DOHH2 (cell line): ENCODE data around the gene PIGQ.

Source experiments
- H3F3A ChIP-seq: fragments of 200-600 bp; sonication (generic), shearing (Covaris generic); 2 replicates; pipeline ENCODE4 v1.6.0; 2016; ENCODE audit warnings: antibody characterized with exemption, mild to moderate bottlenecking; ENCODE audit not compliant: control insufficient read depth, insufficient read depth
- H3K27ac ChIP-seq: fragments of 200-600 bp; sonication (generic); 2 replicates; pipeline ENCODE4 v1.5.1; 2014; ENCODE audit warnings: low read depth, mild to moderate bottlenecking, low read length, moderate library complexity
- H3K27me3 ChIP-seq: fragments of 200-600 bp; sonication (generic); 2 replicates; pipeline ENCODE4 v1.6.1; 2014; ENCODE audit warnings: mild to moderate bottlenecking, low read length, mixed read lengths; ENCODE audit not compliant: control insufficient read depth
- H3K36me3 ChIP-seq: fragments of 200-600 bp; sonication (generic); 2 replicates; pipeline ENCODE4 v1.6.1; 2014; ENCODE audit warnings: mild to moderate bottlenecking, low read length, moderate library complexity, mixed read lengths; ENCODE audit not compliant: control insufficient read depth
- H3K4me1 ChIP-seq: fragments of 200-600 bp; sonication (generic); 2 replicates; pipeline ENCODE4 v1.6.1; 2014; ENCODE audit warnings: mild to moderate bottlenecking, low read length, mixed read lengths; ENCODE audit not compliant: control insufficient read depth
- H3K4me2 ChIP-seq: fragments of 200-600 bp; sonication (generic); 2 replicates; pipeline ENCODE4 v1.6.0; 2014; ENCODE audit warnings: mild to moderate bottlenecking, low read length, moderate library complexity
- H3K4me3 ChIP-seq: fragments of 200-600 bp; sonication (generic); 2 replicates; pipeline ENCODE4 v1.5.1; 2014; ENCODE audit warnings: mild to moderate bottlenecking, low read length, mixed read lengths
- H3K79me2 ChIP-seq: fragments of 200-600 bp; sonication (generic); 2 replicates; pipeline ENCODE4 v1.6.1; 2014; ENCODE audit warnings: mild to moderate bottlenecking, low read length, mixed read lengths; ENCODE audit not compliant: control insufficient read depth
- H3K9me2 ChIP-seq: fragments of 200-600 bp; sonication (generic); replicated peaks from 2 replicates; pipeline ENCODE4 v1.6.1; 2014; ENCODE audit warnings: mild to moderate bottlenecking, low read length, mixed read lengths; ENCODE audit not compliant: control insufficient read depth
- H3K9me3 ChIP-seq: fragments of 200-600 bp; sonication (generic); 2 replicates; pipeline ENCODE4 v1.6.1; 2014; ENCODE audit warnings: antibody characterized with exemption, low read length, mixed read lengths; ENCODE audit not compliant: control insufficient read depth, insufficient read depth
- H4K20me1 ChIP-seq: fragments of 200-600 bp; sonication (generic); 2 replicates; pipeline ENCODE4 v1.6.0; 2014; ENCODE audit warnings: low read depth, mild to moderate bottlenecking, antibody characterized with exemption, low read length, moderate library complexity; ENCODE audit not compliant: control insufficient read depth, insufficient read depth
- EZH2phosphoT487 ChIP-seq: fragments of 200-600 bp; sonication (generic); IDR thresholded peaks from 2 replicates; pipeline ENCODE4 v1.6.1; 2017; ENCODE audit warnings: borderline replicate concordance, mild to moderate bottlenecking, antibody characterized with exemption, low read length, moderate library complexity, mixed read lengths
- TF ChIP-seq, protein P1 (sequence below): fragments of 200-600 bp; sonication (generic); IDR thresholded peaks from one replicate; pipeline ENCODE4 v1.5.1; 2014; ENCODE audit warnings: antibody characterized with exemption, mild to moderate bottlenecking, low read depth, low read length; ENCODE audit not compliant: poor library complexity, severe bottlenecking

The PIGQ gene

GRCh38 chr16:628321-629061 lies 58.7 kb downstream of the PIGQ start:
- Histone ChIP-seq H3F3A (no peaks in the 10 kb centered on the region), H3K27me3 (no peaks in the 10 kb centered on the region), H3K9me3 (no peaks in the 10 kb centered on the region), H3K4me3 (no peak overlapping the region), H3K36me3 (peaks cover 7% of the 10 kb centered on the region), H4K20me1 (no peaks in the 10 kb centered on the region), H3K27ac (no peak overlapping the region), H3K4me2 (no peak overlapping the region), H3K9me2 (no peaks in the 10 kb centered on the region), H3K79me2 (no peaks in the 10 kb centered on the region), H3K4me1 (no peaks in the 10 kb centered on the region)
- TF ChIP-seq EZH2phosphoT487: no peak
- TF ChIP-seq, protein P1, sequence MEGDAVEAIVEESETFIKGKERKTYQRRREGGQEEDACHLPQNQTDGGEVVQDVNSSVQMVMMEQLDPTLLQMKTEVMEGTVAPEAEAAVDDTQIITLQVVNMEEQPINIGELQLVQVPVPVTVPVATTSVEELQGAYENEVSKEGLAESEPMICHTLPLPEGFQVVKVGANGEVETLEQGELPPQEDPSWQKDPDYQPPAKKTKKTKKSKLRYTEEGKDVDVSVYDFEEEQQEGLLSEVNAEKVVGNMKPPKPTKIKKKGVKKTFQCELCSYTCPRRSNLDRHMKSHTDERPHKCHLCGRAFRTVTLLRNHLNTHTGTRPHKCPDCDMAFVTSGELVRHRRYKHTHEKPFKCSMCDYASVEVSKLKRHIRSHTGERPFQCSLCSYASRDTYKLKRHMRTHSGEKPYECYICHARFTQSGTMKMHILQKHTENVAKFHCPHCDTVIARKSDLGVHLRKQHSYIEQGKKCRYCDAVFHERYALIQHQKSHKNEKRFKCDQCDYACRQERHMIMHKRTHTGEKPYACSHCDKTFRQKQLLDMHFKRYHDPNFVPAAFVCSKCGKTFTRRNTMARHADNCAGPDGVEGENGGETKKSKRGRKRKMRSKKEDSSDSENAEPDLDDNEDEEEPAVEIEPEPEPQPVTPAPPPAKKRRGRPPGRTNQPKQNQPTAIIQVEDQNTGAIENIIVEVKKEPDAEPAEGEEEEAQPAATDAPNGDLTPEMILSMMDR: no peak

DNA sequence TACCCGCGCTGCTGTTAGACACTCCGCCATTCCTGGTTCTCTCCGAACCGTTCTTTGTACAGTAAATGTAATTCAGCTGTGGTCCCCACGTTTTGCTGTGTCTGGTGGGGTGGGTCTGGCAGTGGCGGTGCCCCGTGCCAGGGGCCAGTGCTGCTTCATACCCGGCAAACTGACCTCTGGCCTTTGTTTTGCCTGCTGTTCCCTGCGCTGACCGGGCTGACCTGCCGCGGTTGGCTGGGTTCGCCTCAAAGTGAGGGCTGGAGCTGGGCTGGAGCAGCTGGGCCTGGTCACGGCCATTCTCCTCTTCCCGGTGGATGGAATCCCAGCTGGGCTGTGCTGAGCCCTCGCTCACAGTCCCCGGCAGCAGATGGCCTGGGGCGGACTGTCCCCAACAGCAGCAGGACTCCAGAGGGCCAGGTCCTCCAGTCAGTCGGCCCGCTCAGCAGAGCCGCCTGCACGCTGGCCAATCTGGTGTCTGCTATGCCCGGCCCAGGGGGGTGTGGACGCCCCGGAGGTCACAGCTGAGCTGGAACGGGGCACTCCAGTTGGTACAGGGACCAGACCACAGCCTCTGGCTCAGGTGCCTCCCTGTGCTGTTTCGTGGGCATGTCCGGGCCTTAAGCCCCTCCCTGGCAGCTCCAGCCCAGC lies 59.5 kb downstream of the PIGQ start:
- H3K4me1 ChIP-seq: no peaks in the 10 kb centered on the region
- no peaks in the 10 kb centered on the region for H4K20me1 ChIP-seq
- no peak for TF ChIP-seq EZH2phosphoT487
- TF ChIP-seq, protein P1: no peak
- H3K4me2 ChIP-seq: no peak overlapping the region
- no peaks in the 10 kb centered on the region for H3K9me2 ChIP-seq
- no peaks in the 10 kb centered on the region for H3K9me3 ChIP-seq
- no peaks in the 10 kb centered on the region for H3K27me3 ChIP-seq
- H3K79me2 ChIP-seq: peaks cover under 1% of the 10 kb centered on the region
- H3F3A ChIP-seq: no peaks in the 10 kb centered on the region
- no peak overlapping the region for H3K4me3 ChIP-seq
- peaks cover 13% of the 10 kb centered on the region for H3K36me3 ChIP-seq
- H3K27ac ChIP-seq: no peak overlapping the region

GRCh38 chr16:629833-630248 lies 60.1 kb downstream of the PIGQ start:
- H3K9me2 ChIP-seq: no peaks in the 10 kb centered on the region
- peaks cover 3% of the 10 kb centered on the region for H3K4me1 ChIP-seq
- no peak overlapping the region for H3K4me2 ChIP-seq
- H3K4me3 ChIP-seq: no peak overlapping the region
- no peaks in the 10 kb centered on the region for H3F3A ChIP-seq
- H3K27me3 ChIP-seq: no peaks in the 10 kb centered on the region
- no peak overlapping the region for H3K27ac ChIP-seq
- TF ChIP-seq, protein P1: no peak
- no peak for TF ChIP-seq EZH2phosphoT487
- peaks cover 6% of the 10 kb centered on the region for H3K79me2 ChIP-seq
- no peaks in the 10 kb centered on the region for H3K9me3 ChIP-seq
- peaks cover 18% of the 10 kb centered on the region for H3K36me3 ChIP-seq
- no peaks in the 10 kb centered on the region for H4K20me1 ChIP-seq
